Nephron progenitor cell (in vitro differentiated cells): Measurements from ENCODE around the gene PIK3CD.

Experiments
- DNase-seq: peaks from one replicate; pipeline ENCODE4 v3.0.0; 2021
- H3K27ac Mint-ChIP-seq: 2 replicates; pipeline ENCODE4 v1.8.0; 2021; ENCODE audit warnings: mild to moderate bottlenecking, moderate library complexity, mixed read lengths
- H3K27me3 Mint-ChIP-seq: 2 replicates; pipeline ENCODE4 v1.8.0; 2021; ENCODE audit warnings: mild to moderate bottlenecking, low read depth, mixed read lengths; ENCODE audit not compliant: poor library complexity
- H3K36me3 Mint-ChIP-seq: 2 replicates; pipeline ENCODE4 v1.8.0; 2021; ENCODE audit warnings: low read depth, mixed read lengths
- H3K4me1 Mint-ChIP-seq: 2 replicates; pipeline ENCODE4 v1.8.0; 2021; ENCODE audit warnings: mixed read lengths
- H3K4me3 Mint-ChIP-seq: 2 replicates; pipeline ENCODE4 v1.8.0; 2021; ENCODE audit warnings: mild to moderate bottlenecking, moderate library complexity, mixed read lengths
- H3K9me3 Mint-ChIP-seq: 2 replicates; pipeline ENCODE4 v1.8.0; 2021; ENCODE audit warnings: mild to moderate bottlenecking, moderate library complexity, mixed read lengths
- TF ChIP-seq, protein P1 (sequence below): fragments of 200-600 bp; sonication (generic); IDR thresholded peaks from 2 replicates; pipeline ENCODE4 v1.5.0; 2021; ENCODE audit warnings: antibody characterized with exemption

The PIK3CD gene

DNA sequence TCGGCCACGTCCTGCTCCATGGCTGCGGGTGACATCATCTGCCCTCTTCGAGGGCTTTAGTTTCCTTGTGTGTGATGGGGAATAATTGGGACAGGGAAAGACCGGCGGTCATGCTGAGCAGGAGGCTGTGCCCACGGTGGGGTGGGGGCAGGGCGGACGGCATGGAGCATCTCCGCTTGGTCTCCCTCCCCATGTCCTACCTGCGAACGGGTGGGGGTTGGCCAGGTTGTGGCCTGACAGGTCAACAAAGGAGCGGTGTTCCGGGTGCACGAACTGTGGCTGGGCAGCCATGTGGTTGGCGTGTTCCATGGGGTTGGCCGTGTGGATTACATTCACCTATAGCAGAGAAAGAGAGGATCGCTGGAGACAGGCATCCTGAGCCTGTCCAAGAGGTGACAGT, 80.0 kb downstream of the PIK3CD start:
- no peak overlapping the region for H3K4me3 Mint-ChIP-seq
- TF ChIP-seq, protein P1, sequence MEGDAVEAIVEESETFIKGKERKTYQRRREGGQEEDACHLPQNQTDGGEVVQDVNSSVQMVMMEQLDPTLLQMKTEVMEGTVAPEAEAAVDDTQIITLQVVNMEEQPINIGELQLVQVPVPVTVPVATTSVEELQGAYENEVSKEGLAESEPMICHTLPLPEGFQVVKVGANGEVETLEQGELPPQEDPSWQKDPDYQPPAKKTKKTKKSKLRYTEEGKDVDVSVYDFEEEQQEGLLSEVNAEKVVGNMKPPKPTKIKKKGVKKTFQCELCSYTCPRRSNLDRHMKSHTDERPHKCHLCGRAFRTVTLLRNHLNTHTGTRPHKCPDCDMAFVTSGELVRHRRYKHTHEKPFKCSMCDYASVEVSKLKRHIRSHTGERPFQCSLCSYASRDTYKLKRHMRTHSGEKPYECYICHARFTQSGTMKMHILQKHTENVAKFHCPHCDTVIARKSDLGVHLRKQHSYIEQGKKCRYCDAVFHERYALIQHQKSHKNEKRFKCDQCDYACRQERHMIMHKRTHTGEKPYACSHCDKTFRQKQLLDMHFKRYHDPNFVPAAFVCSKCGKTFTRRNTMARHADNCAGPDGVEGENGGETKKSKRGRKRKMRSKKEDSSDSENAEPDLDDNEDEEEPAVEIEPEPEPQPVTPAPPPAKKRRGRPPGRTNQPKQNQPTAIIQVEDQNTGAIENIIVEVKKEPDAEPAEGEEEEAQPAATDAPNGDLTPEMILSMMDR, result no peak
- DNase-seq, result no peak
- peaks cover 89% of the 10 kb centered on the region for H3K36me3 Mint-ChIP-seq
- H3K27me3 Mint-ChIP-seq, result peaks cover 4% of the 10 kb centered on the region
- H3K9me3 Mint-ChIP-seq, result peaks cover 6% of the 10 kb centered on the region
- H3K27ac Mint-ChIP-seq, result no peak overlapping the region
- H3K4me1 Mint-ChIP-seq, result peaks cover 11% of the 10 kb centered on the region

DNA sequence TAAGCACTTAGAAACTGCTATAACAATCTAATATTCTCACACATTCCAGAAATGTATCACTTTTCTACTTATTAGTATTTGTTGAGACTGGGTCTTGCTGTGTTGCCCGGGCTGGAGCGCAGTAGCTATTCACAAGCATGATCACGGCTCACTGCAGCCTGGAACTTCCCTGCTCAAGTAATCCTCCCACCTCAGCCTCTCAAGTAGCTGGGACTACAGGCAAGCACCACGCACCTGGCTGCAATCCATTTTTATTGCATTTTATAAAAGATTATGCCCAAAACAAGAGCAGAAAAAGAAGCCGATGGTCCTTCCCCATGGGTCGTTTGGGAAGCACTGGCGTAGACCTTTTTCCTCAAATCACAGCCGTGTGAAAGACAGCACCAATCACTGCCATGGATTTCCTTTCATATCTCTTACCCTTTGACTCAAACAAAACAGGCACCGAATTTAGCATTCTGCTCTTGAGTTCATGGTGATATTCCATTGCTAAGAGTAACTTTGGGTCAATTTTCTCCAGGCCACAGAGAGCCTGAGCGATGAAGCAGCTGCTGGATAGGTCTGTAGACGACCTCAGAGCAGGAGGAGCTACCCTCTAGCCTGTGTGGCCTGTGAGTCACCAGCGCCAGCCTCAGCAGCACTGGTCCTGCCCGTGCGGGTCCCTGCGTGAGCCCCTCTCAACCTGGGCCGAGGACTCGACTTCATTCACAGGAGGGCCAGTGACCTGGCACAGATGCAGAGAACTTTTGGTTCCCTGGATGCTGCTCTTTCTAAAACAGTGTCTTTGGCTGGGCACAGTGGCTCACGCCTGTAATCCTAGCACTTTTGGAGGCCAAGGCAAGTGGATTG, 80.8 kb downstream of the PIK3CD start:
- Mint-ChIP-seq H3K9me3 (peaks cover 6% of the 10 kb centered on the region), H3K36me3 (peaks cover 88% of the 10 kb centered on the region), H3K4me1 (peaks cover 4% of the 10 kb centered on the region), H3K27me3 (peaks cover 4% of the 10 kb centered on the region), H3K4me3 (no peak overlapping the region), H3K27ac (peak overlapping the region; percentile 59)
- no peak for DNase-seq
- TF ChIP-seq, protein P1, result no peak

DNA sequence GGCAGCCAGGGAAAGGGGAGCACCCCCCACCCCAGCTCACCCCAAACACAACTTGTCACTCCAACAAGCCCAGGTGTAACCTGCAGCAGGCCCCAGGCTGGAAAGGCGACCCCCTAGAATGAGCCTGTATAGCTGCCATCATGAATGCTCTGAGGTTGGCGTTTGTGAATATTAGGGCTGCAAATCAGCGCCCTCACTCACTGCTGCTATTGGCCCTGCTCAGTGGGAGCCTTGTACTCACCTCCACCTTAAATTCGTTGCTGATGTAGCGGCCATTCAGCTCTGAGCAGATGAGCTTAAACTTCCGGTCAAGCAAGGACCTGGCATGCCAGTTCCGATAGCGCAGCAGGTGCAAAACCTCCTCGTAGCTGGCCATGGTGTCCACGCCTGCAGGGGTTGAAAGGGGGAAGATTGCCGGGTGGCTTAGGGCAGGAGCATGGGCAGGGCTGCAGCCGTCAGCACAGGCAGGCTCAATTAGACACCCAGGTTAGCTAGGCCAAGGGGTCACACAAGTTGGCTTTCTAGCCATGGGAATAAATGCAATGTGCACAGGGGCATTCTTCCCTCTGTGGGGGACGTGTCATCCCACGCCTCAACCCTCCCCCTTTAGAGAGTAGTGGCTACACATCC, 81.7 kb downstream of the PIK3CD start:
- TF ChIP-seq, protein P1, result no peak
- Mint-ChIP-seq H3K27me3 (peaks cover 4% of the 10 kb centered on the region), H3K4me1 (no peaks in the 10 kb centered on the region), H3K4me3 (no peak overlapping the region), H3K36me3 (peaks cover 88% of the 10 kb centered on the region), H3K9me3 (peaks cover 6% of the 10 kb centered on the region), H3K27ac (no peak overlapping the region)
- no peak for DNase-seq

DNA sequence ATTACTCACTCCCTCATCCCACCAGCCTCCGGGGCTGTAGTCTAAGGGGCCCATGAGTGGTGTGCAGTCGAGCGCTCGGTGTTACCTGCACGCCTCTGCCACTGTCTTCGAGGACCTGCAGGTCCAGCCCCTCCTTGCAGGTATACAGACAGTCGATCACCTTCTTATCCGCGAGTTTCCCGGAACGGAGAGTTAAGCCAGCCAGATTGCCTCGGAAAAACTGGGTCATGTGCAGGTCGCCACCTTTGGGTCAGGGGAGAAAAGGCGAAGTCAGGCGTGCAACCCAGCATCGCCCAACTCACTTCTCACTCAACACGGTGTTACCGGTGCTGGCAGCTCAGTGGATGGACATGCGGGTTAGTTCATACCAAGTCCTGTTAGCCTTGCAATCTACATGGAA, 84.3 kb downstream of the PIK3CD start:
- H3K27ac Mint-ChIP-seq, result peak overlapping the region; percentile 54
- H3K4me3 Mint-ChIP-seq, result no peak overlapping the region
- H3K27me3 Mint-ChIP-seq, result no peaks in the 10 kb centered on the region
- TF ChIP-seq, protein P1, result no peak
- H3K9me3 Mint-ChIP-seq, result peaks cover 6% of the 10 kb centered on the region
- peaks cover 85% of the 10 kb centered on the region for H3K36me3 Mint-ChIP-seq
- no peaks in the 10 kb centered on the region for H3K4me1 Mint-ChIP-seq
- DNase-seq, result no peak

DNA sequence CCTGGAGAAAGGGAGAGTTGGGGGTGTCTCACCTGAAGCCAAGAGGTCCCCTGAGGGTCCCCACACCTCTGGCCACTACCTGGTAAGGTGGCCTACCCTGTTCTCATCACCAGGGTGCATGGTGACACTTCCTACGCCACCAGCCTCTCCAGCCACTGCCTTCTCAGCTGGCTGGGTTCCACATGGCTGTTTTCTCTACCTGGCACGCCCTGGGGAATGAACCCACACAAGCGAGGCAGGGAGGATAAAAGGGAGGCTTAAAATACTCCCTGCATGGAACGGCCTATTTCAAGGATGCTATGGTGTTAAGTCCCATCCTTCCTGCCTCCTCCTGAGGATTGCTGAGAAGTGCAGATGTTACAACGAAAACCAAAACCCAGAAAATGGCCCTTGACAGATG, 84.7 kb downstream of the PIK3CD start:
- Mint-ChIP-seq H3K9me3 (peaks cover 6% of the 10 kb centered on the region), H3K36me3 (peaks cover 85% of the 10 kb centered on the region), H3K27ac (no peak overlapping the region), H3K4me3 (no peak overlapping the region), H3K27me3 (no peaks in the 10 kb centered on the region), H3K4me1 (no peaks in the 10 kb centered on the region)
- TF ChIP-seq, protein P1, result no peak
- DNase-seq, result no peak
